Measurements from ENCODE around the gene WWOX. TPM values are rescaled to one million over a fixed set of nuclear protein-coding genes. Genes with fewer than 3 reads are reported as not detected.

Gene WWOX
- total and polyA plus RNA-seq, 2 donors (not counting 3 experiments of a cell fraction or from before 2014, with no cell fraction given), result 6.2 to 12.5 TPM

GRCh38 chr16:78681743-78682142 is 582.3 kb downstream of the WWOX start:
- no peak overlapping the region for H3K4me2 ChIP-seq (ENCODE audit: insufficient read depth, low read length)
- no peaks in the 10 kb centered on the region for H4K20me1 ChIP-seq (replicated peaks; ENCODE audit: control insufficient read depth, extremely low read depth, insufficient read depth, low read length)
- TF ChIP-seq JUN (IDR thresholded peaks at IDR 0.05; ENCODE audit: borderline replicate concordance, insufficient read depth, insufficient read length, low read depth) (no peak), GATA2 (IDR thresholded peaks at IDR 0.05; ENCODE audit: insufficient read depth, insufficient read length, low read depth, low read length) (no peak)
- H3K9me3 ChIP-seq (replicated peaks; ENCODE audit: control insufficient read depth, insufficient read depth, low read length), result no peaks in the 10 kb centered on the region
- no peak overlapping the region for H3K4me3 ChIP-seq (replicated peaks in 1 of 3; ENCODE audit: insufficient read depth in 1 of 3, low read depth in 1 of 3, low read length in 3 of 3)
- FAIRE-seq (no peak), DNase-seq (ENCODE audit: low read depth, low spot score) (no peak)
- no TSS peak for BruUV-seq (replicated peaks)
- H3K36me3 ChIP-seq (ENCODE audit: control insufficient read depth in 2 of 2, extremely low read depth in 1 of 2, insufficient read depth in 2 of 2, low read length in 2 of 2), result no peaks in the 10 kb centered on the region
- POLR2A ChIA-PET, result no interaction called here
- H3K27me3 ChIP-seq (ENCODE audit: control insufficient read depth in 2 of 2, insufficient read depth in 2 of 2, low read length in 2 of 2), result no peaks in the 10 kb centered on the region
- CTCF ChIA-PET, result no interaction called here
- no peaks in the 10 kb centered on the region for H3K4me1 ChIP-seq (ENCODE audit: control insufficient read depth, extremely low read depth, insufficient read depth, low read length)
- H3K9me1 ChIP-seq (replicated peaks; ENCODE audit: control insufficient read depth, extremely low read depth, insufficient read depth, low read length), result no peaks in the 10 kb centered on the region
- no peaks in the 10 kb centered on the region for H3K79me2 ChIP-seq (ENCODE audit: control insufficient read depth, insufficient read depth, low read length)
- dilution Hi-C loops (cut with MboI; ENCODE audit: extremely low pct_ligation_motif_present, low sequenced_read_pairs) (no loop called here), intact Hi-C loops (cut with micrococcal nuclease) (no loop called here)
- no peak overlapping the region for H2AFZ ChIP-seq (ENCODE audit: low read depth, low read length)
- H3K9ac ChIP-seq (replicated peaks; ENCODE audit: extremely low read depth, insufficient read depth, low read length), result no peak overlapping the region
- H3K27ac ChIP-seq (ENCODE audit: insufficient read depth, low read depth, low read length), result no peak overlapping the region

- Histone ChIP-seq H3K4me1 (ENCODE audit: control insufficient read depth, extremely low read depth, insufficient read depth, low read length) (no peaks in the 10 kb centered on the region), H3K36me3 (ENCODE audit: control insufficient read depth in 2 of 2, extremely low read depth in 1 of 2, insufficient read depth in 2 of 2, low read length in 2 of 2) (no peaks in the 10 kb centered on the region), H2AFZ (ENCODE audit: low read depth, low read length) (no peak overlapping the region), H3K9me1 (replicated peaks; ENCODE audit: control insufficient read depth, extremely low read depth, insufficient read depth, low read length) (no peaks in the 10 kb centered on the region), H3K27me3 (ENCODE audit: control insufficient read depth in 2 of 2, insufficient read depth in 2 of 2, low read length in 2 of 2) (no peaks in the 10 kb centered on the region), H4K20me1 (replicated peaks; ENCODE audit: control insufficient read depth, extremely low read depth, insufficient read depth, low read length) (no peaks in the 10 kb centered on the region), H3K9me3 (replicated peaks; ENCODE audit: control insufficient read depth, insufficient read depth, low read length) (no peaks in the 10 kb centered on the region), H3K9ac (replicated peaks; ENCODE audit: extremely low read depth, insufficient read depth, low read length) (no peak overlapping the region), H3K4me2 (ENCODE audit: insufficient read depth, low read length) (no peak overlapping the region), H3K79me2 (ENCODE audit: control insufficient read depth, insufficient read depth, low read length) (no peaks in the 10 kb centered on the region), H3K4me3 (replicated peaks in 1 of 3; ENCODE audit: insufficient read depth in 1 of 3, low read depth in 1 of 3, low read length in 3 of 3) (no peak overlapping the region), H3K27ac (ENCODE audit: insufficient read depth, low read depth, low read length) (no peak overlapping the region)
- ChIA-PET CTCF (no interaction called here), POLR2A (no interaction called here)
- dilution Hi-C loops (cut with MboI; ENCODE audit: extremely low pct_ligation_motif_present, low sequenced_read_pairs), result no loop called here
- DNase-seq (ENCODE audit: low read depth, low spot score), result no peak
- no peak for FAIRE-seq
- BruUV-seq (replicated peaks), result no TSS peak
- intact Hi-C loops (cut with micrococcal nuclease), result no loop called here
- TF ChIP-seq JUN (IDR thresholded peaks at IDR 0.05; ENCODE audit: borderline replicate concordance, insufficient read depth, insufficient read length, low read depth) (no peak), GATA2 (IDR thresholded peaks at IDR 0.05; ENCODE audit: insufficient read depth, insufficient read length, low read depth, low read length) (no peak), POLR2A (IDR thresholded peaks at IDR 0.05; ENCODE audit: low read depth, low read length) (no peak), MAX (IDR thresholded peaks at IDR 0.05; ENCODE audit: insufficient read depth, insufficient read length) (no peak), CTCF (IDR thresholded peaks at IDR 0.05; ENCODE audit: extremely low read depth in 1 of 2, insufficient read depth in 1 of 2, low read depth in 1 of 2, low read length in 2 of 2) (no peak), POLR2AphosphoS5 (IDR thresholded peaks at IDR 0.05; ENCODE audit: insufficient read depth, low read depth, low read length) (no peak), MYC (IDR thresholded peaks at IDR 0.05; ENCODE audit: low read depth, low read length) (no peak), EZH2 (IDR thresholded peaks at IDR 0.05; ENCODE audit: borderline replicate concordance, low read depth, low read length, severe bottlenecking) (no peak)
These were observed 584.7 kb downstream of the WWOX start for GRCh38 chr16:78684030-78684611.
